ENCODE results near the gene SAMD1. TPM values are rescaled to one million over a fixed set of nuclear protein-coding genes. Genes with fewer than 3 reads are reported as not detected.
A peak's percentile ranks its signal among the peaks of the same experiment; 100 is the strongest.

SAMD1 gene
- polyA plus RNA-seq (2013, experiment 1 of 2; ENCODE audit: insufficient read length) = 46.7 TPM
- polyA plus RNA-seq (2013, experiment 2 of 2; ENCODE audit: insufficient read length) = 39.3 TPM

- DNase-seq = peak; percentile 95
Observed at GRCh38 chr19:14090509-14091080, at the start of gene SAMD1. SAMD1 (minus strand) TSS chr19:14090751.

- no peak for DNase-seq
Observed at GRCh38 chr19:14139944-14140343, 49.4 kb upstream of the SAMD1 start.

GRCh38 chr19:14138576-14139265 lies 48.2 kb upstream of the SAMD1 start:
- DNase-seq = no peak

GRCh38 chr19:14136509-14137281 lies 46.1 kb upstream of the SAMD1 start, which contains the start of gene ASF1B:
ASF1B (minus strand) TSS chr19:14136589; CDS start chr19:14136456, 133 bp downstream.
- DNase-seq = peak; percentile 100

- no peak for DNase-seq
Observed at GRCh38 chr19:14135985-14136508, 45.5 kb upstream of the SAMD1 start.

GRCh38 chr19:14135355-14135754 lies 44.8 kb upstream of the SAMD1 start:
- no peak for DNase-seq

- no peak for DNase-seq
Observed at GRCh38 chr19:14127929-14128509, 37.5 kb upstream of the SAMD1 start.

- DNase-seq = no peak
Observed at GRCh38 chr19:14127176-14127575, 36.6 kb upstream of the SAMD1 start.

- DNase-seq = no peak
Observed at GRCh38 chr19:14122924-14123323, 32.4 kb upstream of the SAMD1 start.

- DNase-seq = no peak
Observed at GRCh38 chr19:14120497-14120780, 29.9 kb upstream of the SAMD1 start.

GRCh38 chr19:14119644-14120496 lies 29.3 kb upstream of the SAMD1 start:
- DNase-seq = no peak

GRCh38 chr19:14119146-14119545 lies 28.6 kb upstream of the SAMD1 start:
- DNase-seq = no peak

GRCh38 chr19:14118165-14119051 lies 27.9 kb upstream of the SAMD1 start:
- peak; percentile 56 for DNase-seq

- peak; percentile 99 for DNase-seq
Observed at GRCh38 chr19:14117668-14118164, 27.2 kb upstream of the SAMD1 start, which contains the start of gene PRKACA. PRKACA (minus strand) TSS chr19:14117762; CDS start chr19:14117547, 215 bp downstream.

- no peak for DNase-seq
Observed at GRCh38 chr19:14116918-14117578, 26.5 kb upstream of the SAMD1 start.

GRCh38 chr19:14116525-14116917 lies 26.0 kb upstream of the SAMD1 start:
- no peak for DNase-seq

- DNase-seq = no peak
Observed at GRCh38 chr19:14115756-14116155, 25.2 kb upstream of the SAMD1 start.

GRCh38 chr19:14114854-14115253 lies 24.3 kb upstream of the SAMD1 start:
- no peak for DNase-seq

- DNase-seq = no peak
Observed at GRCh38 chr19:14114439-14114838, 23.9 kb upstream of the SAMD1 start.
